K562 (cell line): ENCODE data around the gene KCTD8.

Experiments
- FOXJ3 ChIP-seq: sonication (generic); formaldehyde crosslinking; IDR thresholded peaks from 2 replicates; pipeline ENCODE4 v1.4.0; 2020; ENCODE audit warnings: mild to moderate bottlenecking, missing genetic modification reagents
- FOXM1 ChIP-seq, 2 experiments: fragments of 450-650 bp in 1 of 2; sonication (generic) in 1 of 2; formaldehyde crosslinking in 1 of 2; IDR thresholded peaks; 2 replicates each; pipeline versions ENCODE4 v1.6.1 to v1.9.0; 2017 to 2022; ENCODE audit warnings: low read depth in 2 of 2, mild to moderate bottlenecking in 2 of 2, missing genetic modification reagents in 1 of 2, moderate library complexity in 1 of 2
- XRCC5 ChIP-seq: fragments of 200-400 bp; formaldehyde crosslinking; IDR thresholded peaks from 2 replicates; pipeline ENCODE4 v1.6.1; 2017; ENCODE audit warnings: low read depth, mild to moderate bottlenecking, low read length
- TF ChIP-seq, protein P1 (sequence below), 3 experiments: IDR thresholded peaks in 2 of 3; conservative IDR thresholded peaks in 1 of 3; 2 replicates each; pipeline ENCODE4 v1.5.1; 2011 to 2012; ENCODE audit warnings: low read length in 3 of 3, mild to moderate bottlenecking in 3 of 3, control low read depth in 2 of 3, improper control_type of control experiment in 1 of 3, inconsistent platforms in 1 of 3, low read depth in 1 of 3, mixed read lengths in 1 of 3, moderate library complexity in 1 of 3; ENCODE audit not compliant: insufficient read depth in 2 of 3
- TF ChIP-seq, protein P2 (sequence below): fragments of 450-650 bp; formaldehyde crosslinking; IDR thresholded peaks from 2 replicates; pipeline ENCODE4 v1.4.0; 2022; ENCODE audit warnings: missing genetic modification characterization
- TF ChIP-seq, protein P3 (sequence below): sonication (generic); formaldehyde crosslinking; IDR thresholded peaks from 2 replicates; pipeline ENCODE4 v1.8.1; 2022; ENCODE audit warnings: missing genetic modification reagents
- TF ChIP-seq, protein P4 (sequence below), 2 experiments: fragments of 450-650 bp; formaldehyde crosslinking in 1 of 2; IDR thresholded peaks; 2 replicates each; pipeline versions ENCODE4 v1.4.0 to v1.6.1; 2014 to 2020; ENCODE audit warnings: mild to moderate bottlenecking in 2 of 2, borderline replicate concordance in 1 of 2, low read depth in 1 of 2
- TF ChIP-seq, protein P5 (sequence below): sonication (generic); formaldehyde crosslinking; IDR thresholded peaks from 2 replicates; pipeline ENCODE4 v1.4.0; 2020; ENCODE audit warnings: mild to moderate bottlenecking, missing genetic modification reagents

DNA sequence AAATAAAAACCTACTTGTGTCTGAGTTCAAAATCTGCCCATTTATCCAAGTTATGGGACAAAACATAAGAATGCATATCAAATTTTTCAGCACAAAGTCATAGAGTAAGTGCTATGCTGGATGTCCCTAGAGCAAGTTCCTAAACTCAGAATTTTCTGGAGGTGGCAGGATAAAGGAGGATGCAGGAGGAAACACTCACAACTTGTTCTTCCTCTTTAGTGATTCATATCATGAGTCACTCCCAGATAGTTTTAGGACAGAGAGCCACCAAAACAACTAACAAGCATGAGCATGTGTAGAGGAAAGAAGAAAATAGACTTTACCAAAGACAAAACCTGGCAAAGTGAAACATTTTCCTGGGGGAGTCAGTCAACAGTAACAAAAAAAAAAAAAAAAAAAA, 302.7 kb downstream of the KCTD8 start:
- TF ChIP-seq XRCC5 (no peak), FOXJ3 (no peak), FOXM1 (IDR thresholded peaks at IDR 0.05; ENCODE audit: low read depth) (no peak), FOXM1 (CRISPR knock-in tag; IDR thresholded peaks at IDR 0.05; ENCODE audit: low read depth) (no peak)
- TF ChIP-seq, protein P1, sequence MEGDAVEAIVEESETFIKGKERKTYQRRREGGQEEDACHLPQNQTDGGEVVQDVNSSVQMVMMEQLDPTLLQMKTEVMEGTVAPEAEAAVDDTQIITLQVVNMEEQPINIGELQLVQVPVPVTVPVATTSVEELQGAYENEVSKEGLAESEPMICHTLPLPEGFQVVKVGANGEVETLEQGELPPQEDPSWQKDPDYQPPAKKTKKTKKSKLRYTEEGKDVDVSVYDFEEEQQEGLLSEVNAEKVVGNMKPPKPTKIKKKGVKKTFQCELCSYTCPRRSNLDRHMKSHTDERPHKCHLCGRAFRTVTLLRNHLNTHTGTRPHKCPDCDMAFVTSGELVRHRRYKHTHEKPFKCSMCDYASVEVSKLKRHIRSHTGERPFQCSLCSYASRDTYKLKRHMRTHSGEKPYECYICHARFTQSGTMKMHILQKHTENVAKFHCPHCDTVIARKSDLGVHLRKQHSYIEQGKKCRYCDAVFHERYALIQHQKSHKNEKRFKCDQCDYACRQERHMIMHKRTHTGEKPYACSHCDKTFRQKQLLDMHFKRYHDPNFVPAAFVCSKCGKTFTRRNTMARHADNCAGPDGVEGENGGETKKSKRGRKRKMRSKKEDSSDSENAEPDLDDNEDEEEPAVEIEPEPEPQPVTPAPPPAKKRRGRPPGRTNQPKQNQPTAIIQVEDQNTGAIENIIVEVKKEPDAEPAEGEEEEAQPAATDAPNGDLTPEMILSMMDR (IDR thresholded peaks at IDR 0.05 in 2 of 3, conservative IDR thresholded peaks at IDR 0.05 in 1 of 3; ENCODE audit: insufficient read depth in 2 of 3, low read depth in 1 of 3, low read length in 3 of 3) = no peak
- TF ChIP-seq, protein P2, sequence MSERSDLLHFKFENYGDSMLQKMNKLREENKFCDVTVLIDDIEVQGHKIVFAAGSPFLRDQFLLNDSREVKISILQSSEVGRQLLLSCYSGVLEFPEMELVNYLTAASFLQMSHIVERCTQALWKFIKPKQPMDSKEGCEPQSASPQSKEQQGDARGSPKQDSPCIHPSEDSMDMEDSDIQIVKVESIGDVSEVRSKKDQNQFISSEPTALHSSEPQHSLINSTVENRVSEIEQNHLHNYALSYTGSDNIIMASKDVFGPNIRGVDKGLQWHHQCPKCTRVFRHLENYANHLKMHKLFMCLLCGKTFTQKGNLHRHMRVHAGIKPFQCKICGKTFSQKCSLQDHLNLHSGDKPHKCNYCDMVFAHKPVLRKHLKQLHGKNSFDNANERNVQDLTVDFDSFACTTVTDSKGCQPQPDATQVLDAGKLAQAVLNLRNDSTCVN = no peak
- TF ChIP-seq, protein P3, sequence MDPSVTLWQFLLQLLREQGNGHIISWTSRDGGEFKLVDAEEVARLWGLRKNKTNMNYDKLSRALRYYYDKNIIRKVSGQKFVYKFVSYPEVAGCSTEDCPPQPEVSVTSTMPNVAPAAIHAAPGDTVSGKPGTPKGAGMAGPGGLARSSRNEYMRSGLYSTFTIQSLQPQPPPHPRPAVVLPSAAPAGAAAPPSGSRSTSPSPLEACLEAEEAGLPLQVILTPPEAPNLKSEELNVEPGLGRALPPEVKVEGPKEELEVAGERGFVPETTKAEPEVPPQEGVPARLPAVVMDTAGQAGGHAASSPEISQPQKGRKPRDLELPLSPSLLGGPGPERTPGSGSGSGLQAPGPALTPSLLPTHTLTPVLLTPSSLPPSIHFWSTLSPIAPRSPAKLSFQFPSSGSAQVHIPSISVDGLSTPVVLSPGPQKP = no peak
- TF ChIP-seq, protein P4, sequence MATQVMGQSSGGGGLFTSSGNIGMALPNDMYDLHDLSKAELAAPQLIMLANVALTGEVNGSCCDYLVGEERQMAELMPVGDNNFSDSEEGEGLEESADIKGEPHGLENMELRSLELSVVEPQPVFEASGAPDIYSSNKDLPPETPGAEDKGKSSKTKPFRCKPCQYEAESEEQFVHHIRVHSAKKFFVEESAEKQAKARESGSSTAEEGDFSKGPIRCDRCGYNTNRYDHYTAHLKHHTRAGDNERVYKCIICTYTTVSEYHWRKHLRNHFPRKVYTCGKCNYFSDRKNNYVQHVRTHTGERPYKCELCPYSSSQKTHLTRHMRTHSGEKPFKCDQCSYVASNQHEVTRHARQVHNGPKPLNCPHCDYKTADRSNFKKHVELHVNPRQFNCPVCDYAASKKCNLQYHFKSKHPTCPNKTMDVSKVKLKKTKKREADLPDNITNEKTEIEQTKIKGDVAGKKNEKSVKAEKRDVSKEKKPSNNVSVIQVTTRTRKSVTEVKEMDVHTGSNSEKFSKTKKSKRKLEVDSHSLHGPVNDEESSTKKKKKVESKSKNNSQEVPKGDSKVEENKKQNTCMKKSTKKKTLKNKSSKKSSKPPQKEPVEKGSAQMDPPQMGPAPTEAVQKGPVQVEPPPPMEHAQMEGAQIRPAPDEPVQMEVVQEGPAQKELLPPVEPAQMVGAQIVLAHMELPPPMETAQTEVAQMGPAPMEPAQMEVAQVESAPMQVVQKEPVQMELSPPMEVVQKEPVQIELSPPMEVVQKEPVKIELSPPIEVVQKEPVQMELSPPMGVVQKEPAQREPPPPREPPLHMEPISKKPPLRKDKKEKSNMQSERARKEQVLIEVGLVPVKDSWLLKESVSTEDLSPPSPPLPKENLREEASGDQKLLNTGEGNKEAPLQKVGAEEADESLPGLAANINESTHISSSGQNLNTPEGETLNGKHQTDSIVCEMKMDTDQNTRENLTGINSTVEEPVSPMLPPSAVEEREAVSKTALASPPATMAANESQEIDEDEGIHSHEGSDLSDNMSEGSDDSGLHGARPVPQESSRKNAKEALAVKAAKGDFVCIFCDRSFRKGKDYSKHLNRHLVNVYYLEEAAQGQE (IDR thresholded peaks at IDR 0.05; ENCODE audit: borderline replicate concordance) = no peak
- TF ChIP-seq, protein P4 (CRISPR knock-in tag; IDR thresholded peaks at IDR 0.05; ENCODE audit: low read depth) = no peak
- TF ChIP-seq, protein P5, sequence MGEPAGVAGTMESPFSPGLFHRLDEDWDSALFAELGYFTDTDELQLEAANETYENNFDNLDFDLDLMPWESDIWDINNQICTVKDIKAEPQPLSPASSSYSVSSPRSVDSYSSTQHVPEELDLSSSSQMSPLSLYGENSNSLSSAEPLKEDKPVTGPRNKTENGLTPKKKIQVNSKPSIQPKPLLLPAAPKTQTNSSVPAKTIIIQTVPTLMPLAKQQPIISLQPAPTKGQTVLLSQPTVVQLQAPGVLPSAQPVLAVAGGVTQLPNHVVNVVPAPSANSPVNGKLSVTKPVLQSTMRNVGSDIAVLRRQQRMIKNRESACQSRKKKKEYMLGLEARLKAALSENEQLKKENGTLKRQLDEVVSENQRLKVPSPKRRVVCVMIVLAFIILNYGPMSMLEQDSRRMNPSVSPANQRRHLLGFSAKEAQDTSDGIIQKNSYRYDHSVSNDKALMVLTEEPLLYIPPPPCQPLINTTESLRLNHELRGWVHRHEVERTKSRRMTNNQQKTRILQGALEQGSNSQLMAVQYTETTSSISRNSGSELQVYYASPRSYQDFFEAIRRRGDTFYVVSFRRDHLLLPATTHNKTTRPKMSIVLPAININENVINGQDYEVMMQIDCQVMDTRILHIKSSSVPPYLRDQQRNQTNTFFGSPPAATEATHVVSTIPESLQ (CRISPR knock-in tag) = no peak
